HG03575 (cell line): ENCODE data around the gene NCAPD3.
"Not testable (repeated sequence)": the region's sequence is repeated elsewhere in the genome, so short reads cannot be mapped to it uniquely, and the experiment has no call there.

Source experiments
- ATAC-seq: cut with Tn5 transposase; IDR thresholded peaks from one replicate; pipeline ENCODE4 v1.9.1; 2021; ENCODE audit not compliant: unreplicated experiment, insufficient number of reproducible peaks, low FRiP score; ENCODE audit errors: extremely low read depth

The NCAPD3 gene, protein sequence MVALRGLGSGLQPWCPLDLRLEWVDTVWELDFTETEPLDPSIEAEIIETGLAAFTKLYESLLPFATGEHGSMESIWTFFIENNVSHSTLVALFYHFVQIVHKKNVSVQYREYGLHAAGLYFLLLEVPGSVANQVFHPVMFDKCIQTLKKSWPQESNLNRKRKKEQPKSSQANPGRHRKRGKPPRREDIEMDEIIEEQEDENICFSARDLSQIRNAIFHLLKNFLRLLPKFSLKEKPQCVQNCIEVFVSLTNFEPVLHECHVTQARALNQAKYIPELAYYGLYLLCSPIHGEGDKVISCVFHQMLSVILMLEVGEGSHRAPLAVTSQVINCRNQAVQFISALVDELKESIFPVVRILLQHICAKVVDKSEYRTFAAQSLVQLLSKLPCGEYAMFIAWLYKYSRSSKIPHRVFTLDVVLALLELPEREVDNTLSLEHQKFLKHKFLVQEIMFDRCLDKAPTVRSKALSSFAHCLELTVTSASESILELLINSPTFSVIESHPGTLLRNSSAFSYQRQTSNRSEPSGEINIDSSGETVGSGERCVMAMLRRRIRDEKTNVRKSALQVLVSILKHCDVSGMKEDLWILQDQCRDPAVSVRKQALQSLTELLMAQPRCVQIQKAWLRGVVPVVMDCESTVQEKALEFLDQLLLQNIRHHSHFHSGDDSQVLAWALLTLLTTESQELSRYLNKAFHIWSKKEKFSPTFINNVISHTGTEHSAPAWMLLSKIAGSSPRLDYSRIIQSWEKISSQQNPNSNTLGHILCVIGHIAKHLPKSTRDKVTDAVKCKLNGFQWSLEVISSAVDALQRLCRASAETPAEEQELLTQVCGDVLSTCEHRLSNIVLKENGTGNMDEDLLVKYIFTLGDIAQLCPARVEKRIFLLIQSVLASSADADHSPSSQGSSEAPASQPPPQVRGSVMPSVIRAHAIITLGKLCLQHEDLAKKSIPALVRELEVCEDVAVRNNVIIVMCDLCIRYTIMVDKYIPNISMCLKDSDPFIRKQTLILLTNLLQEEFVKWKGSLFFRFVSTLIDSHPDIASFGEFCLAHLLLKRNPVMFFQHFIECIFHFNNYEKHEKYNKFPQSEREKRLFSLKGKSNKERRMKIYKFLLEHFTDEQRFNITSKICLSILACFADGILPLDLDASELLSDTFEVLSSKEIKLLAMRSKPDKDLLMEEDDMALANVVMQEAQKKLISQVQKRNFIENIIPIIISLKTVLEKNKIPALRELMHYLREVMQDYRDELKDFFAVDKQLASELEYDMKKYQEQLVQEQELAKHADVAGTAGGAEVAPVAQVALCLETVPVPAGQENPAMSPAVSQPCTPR (N-terminal part only)

DNA sequence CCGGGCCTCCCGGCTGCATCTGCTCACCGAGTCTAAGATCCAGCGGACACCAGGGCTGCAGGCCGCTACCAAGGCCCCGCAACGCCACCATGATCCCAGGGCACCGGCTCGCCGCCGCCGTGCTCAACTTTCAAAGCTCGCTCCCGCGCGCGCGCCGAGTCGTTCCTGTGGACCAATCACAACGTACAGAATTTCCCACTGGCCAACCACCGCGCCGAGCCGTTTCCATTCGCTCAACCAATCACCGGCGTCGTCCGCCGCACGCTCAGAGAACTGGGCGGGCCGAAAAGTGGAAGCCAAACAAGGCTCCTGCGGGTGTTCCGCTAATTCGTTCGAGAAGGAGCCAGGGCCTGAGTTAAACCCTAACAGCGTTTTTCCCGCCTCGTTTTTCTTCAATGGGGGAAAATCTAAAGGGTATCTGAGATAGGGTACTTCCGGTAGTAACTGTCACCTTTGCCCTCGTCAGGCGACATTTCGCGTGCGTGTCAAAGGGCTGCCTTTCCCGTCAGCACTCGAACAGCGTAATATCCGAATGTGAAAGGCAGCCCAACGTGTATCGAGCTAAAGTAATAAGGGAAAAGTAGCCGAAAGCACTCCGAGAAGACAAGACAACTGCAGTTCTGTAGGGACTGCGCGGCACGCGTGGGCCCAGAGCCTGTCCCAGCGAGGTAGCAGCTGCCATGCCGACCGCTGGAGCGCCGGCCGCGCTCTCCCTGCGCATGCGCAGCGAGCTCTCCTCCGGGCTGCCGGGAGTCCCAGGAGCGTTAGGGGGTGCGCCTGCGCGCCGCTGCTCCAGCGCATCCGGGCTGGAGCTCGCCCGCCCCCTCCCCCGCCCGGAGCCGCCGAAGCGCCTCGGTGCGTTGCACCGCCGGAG lies at the start of gene NCAPD3, which contains the start of gene VPS26B:
NCAPD3 (minus strand) TSS at position 132 of the 874 bp plus-strand sequence; CDS start at position 91, 41 bp downstream.
VPS26B (plus strand) TSS at position 836 of the 874 bp plus-strand sequence. CDS start 452 bp downstream, outside the sequence.
- ATAC-seq, result peak; percentile 42

DNA sequence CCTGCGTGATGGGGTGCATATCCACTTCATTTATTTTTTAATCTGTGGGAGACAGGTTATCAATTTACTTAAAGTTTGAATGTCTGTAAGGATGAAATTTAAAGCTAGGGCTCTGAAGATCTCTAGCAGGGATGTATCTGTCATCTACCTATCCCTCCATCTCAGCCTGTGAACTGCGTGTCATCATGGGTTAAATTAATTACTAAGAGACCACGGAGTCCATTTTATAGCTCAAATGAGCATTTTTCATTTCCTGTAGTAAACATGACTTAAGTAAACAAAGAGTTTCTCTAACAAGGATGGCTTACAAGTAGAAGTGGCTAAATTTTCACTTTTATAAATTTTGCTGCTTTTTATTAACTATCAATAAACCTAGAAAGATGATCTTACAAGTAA lies 49.5 kb upstream of the NCAPD3 start:
- ATAC-seq, result no peak

DNA sequence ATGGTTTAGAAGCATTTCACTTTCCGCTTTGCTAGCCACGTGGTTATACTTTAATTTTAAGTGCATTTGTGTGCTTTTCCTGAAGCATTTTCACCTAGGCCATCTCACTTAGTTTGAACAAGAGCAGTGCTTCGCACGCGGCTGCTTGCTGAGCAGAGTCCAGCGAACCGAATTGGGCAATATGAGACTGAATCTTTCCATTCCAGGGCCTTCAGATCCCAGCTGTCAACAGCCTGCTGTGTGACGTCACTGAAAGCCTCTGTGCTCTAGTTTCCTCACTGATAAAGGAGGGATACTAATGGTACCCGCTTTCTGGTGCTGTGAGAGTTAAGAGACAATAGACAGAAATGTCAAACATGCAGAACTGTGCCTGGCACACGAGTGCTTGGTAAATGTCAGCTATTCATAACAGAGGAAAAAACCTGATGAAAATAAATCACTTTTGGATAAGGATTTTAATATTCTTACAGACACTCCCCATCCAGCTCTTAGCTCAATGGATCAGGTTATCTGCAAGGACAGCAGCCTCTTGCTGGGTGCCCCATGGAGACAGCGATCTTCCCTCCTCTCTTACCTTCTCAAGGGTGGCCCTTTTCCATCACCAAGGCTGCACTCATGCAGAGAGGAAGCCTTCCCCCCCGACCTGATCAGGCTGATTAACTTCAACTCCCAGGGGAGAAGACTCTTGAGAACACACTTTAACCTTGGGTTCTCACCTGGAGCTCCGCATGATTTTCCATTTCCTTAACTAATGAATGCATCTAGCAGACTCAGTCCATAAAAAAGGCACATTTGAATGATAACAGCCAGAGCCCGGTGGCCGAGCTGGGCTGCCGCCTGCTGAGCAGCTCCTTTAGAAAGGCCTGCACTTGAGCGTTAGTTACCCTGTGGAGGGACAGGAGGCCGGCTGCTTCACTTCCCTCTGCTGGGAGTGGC lies 48.9 kb upstream of the NCAPD3 start:
- ATAC-seq, result no peak

DNA sequence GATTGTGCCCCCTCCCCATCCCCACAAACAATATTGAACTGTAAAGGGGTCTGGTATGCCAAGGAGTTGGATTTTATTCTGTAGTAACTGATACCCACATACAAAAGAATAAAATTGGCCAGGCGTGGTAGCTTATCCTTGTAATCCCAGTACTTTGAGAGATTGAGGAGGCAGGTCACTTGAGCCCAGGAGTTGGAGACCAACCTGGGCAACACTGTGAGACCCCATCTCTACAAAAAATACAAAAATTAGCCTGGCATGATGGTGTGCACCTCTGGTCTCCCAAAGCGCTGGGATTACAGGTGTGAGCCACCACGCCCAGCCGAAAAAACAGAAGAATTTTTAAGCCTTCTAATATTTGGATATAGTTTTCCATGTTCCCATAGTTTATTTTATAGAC lies 48.2 kb upstream of the NCAPD3 start:
- ATAC-seq, result no peak

DNA sequence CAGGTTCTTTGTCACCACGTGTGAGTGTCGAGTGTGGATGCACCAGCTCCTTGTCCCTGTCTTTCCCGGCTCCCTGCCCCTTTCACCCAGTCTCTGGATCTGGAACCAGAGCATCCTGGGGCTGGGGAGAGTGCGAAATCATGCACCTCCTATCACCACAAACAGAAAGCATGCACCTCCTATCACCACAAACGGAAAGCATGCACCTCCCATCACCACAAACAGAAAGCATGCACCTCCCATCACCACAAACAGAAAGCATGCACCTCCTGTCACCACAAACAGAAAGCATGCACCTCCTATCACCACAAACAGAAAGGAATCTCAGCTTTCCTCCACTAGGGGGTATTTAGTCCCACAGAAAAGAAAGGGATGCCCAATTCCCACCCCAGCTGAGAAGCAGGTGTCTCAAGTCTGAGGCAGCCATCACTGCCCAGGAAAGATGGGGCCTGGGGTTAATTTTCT lies 46.5 kb upstream of the NCAPD3 start:
- ATAC-seq, result no peak

DNA sequence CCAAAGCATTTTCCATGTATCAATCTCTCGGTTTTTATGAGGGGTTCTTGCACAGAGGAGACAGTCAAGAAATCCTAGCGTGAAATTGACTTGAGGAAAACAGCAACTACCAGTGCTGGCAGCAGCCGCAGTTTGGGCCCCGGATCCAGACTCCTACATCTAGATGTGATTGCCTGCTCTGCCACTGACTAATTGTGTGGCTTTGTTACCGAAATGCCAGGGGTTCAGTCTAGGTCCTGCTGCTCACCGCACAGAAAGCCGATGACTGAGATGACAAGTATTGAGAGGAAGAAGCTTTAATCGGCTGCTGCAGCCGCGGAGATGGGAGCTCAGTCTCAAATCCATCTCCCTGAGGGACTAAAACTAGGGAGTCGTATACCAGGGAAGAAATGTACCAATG lies 44.2 kb upstream of the NCAPD3 start:
- no peak for ATAC-seq

DNA sequence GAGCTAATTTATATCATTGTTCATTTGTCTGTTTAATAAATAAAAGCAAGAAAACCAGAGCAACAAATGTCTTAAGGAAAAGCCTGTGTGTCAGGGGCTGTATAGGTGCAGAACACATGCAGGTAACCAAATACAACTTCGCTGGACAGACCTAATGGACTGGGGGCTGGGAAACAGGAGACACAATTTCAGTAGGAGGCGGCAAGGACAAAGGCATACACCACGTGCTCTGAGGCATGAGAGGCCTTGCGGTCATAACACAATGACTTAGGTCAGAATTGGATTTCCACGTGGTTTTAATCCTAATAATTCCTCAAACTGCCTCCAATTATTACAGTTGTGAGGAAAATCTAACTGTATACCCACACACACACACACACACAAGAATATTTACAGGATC lies 43.7 kb upstream of the NCAPD3 start:
- no peak for ATAC-seq

DNA sequence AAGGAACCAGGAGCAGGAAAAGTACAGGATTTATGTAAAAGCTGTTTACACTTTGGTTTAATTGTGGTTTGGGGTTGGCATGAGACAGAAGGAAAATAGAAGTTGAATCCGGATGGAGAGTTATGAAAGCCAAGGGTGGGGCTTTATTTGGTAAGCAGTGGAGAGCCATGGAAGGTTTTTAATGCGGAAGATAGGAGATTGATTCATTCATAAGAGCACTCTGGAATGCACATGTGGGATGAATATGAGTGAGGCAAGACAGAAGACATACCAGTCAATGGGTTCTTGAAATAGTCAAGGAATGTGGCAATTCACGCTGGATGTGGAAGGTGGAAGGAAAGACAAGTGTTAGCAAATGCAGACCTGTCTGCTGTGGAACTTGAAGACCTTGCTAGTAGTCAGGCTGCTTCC lies 43.1 kb upstream of the NCAPD3 start:
- ATAC-seq, result no peak

DNA sequence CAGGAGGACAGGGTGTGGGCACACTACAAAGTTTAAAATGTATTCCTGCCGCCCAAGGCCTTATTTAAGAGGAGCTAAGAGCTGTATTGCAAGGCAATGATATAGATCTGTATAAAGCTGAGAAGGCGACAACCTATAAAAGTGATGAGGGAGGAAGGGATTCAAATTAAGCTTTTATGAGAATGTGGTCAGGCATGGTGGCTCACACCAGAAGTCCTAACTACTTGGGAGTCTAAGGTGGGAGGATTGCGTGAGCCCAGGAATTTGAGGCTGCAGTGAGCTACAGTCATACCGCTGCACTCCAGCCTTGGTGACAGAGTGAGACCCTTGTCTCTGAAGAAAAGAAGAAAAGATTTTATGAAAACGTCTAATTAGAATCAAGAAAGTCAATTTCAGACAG lies 42.7 kb upstream of the NCAPD3 start:
- no peak for ATAC-seq

DNA sequence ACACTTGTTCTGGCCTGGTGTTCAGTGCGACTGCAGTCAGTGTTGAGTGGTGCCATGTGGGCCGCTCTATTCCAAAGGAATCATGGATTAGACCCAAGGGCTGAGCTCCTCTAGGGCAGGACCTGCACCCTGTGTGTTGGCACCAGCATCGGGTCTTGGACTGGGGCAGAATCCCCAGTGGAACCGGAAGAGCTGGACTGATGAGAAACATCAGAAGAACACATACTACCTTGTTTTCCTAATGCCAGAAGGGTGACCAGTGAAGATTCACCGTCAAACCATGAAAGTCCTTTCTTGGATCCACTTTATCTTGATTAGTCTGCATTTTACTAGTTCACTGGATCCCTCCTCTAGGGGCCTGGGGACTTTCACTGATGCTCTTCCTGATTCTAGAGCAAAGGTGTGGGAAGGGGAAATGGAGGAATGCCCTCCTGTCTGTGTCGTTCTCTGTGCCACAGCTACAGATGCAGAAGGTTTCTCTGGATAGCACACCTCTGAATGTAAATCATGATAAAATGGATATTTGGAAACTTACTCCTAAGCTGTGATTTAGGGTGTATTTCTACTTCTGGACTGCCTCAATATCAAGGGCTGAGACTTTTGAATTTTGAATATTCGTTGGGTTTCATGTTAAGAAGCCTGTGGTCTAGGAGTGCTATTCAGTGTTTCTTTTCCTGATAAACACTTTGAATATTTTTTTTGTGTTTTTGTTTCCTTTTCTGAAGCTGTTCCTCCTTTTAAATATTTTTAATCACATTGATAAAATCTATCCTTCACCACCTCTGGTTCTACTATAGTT lies 41.4 kb upstream of the NCAPD3 start:
- no peak for ATAC-seq

DNA sequence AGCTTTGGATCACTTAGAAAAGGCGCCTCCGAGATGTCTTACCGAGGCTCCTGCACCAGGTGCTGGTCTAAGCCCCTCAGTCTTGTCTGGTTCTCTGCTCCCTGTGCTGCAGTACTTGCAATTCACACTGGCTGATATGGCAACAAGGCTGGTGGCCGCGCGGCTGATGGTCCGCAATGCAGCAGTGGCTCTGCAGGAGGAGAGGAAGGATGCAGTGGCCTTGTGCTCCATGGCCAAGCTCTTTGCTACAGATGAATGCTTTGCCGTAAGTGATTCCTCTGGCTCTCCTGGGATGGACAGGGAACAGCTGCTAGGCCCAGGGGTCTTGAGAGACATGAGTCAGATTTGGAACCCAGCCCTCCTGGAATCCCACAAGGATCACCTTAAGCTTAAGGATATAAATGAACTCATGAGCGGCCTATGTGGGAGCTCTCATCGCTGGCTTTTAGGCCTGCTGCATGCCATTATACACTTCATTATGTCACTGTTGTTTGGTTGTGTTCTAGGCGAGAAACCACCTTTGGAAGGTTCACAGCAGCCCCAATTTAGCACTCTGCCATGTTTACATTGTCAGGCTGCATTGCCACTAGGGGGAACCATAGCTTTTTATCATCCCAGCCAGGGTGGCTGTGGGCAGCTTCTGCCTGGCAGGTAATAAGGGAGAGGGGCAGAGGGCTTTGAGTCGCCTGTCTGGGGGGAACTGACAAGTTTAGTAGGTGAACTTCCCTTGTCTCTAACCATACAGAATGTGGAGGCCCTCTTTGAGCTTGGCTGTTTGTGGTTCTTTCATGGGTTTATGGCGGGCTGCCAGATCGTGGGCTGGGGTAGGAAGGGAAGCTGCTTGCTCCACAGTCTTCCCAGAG lies 38.1 kb upstream of the NCAPD3 start:
- no peak for ATAC-seq

DNA sequence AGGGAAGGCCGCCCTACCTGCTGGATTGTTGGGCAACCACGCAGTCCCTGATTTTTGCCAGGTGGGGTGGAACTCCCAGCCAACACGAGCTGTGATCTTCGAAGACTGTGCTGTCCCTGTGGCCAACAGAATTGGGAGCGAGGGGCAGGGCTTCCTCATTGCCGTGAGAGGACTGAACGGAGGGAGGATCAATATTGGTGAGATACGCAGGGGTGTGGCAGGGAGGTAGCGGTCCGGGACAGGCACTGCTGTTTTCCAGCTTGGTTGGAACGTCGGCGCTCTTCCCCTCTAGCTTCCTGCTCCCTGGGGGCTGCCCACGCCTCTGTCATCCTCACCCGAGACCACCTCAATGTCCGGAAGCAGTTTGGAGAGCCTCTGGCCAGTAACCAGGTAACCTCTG lies 37.2 kb upstream of the NCAPD3 start:
- ATAC-seq, result no peak

DNA sequence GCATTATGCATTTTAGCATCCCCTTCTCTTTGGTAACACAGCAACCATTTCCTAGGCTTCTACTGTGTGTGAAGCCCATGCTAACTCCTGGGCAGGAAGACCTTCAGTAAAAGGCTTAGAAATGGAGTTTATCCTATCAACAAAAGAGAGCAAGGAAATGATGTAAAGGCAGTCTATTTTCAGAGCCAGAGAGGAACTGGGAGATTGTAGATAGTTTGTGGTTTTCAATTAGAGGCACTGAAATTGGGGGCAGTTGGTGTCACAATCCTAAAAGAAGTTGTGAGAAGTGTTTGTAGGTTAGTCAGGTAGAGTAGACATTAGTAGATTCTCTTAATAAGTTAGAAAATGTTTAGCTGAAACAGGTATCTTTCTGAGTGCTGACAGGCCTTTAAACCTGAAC lies 36.7 kb upstream of the NCAPD3 start:
- ATAC-seq, result no peak

DNA sequence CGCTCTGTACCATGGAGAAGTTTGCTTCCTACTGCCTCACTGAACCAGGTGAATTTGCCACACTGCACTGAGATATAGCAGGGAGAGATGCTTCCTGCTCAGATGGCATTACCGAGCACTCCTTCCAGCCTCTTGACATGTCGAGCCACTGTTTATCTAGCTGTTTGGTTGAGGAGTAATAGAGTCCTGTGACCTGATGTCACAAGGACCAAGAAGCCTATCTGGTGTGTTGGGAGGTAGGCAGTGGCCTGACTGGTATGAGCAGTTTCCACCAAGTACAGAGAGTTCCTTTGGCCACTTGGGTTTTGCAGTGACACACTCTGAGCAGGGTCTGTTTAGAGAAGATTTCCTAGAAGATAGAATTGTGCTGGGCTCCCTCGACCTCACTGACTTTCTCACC lies 34.8 kb upstream of the NCAPD3 start:
- no peak for ATAC-seq

DNA sequence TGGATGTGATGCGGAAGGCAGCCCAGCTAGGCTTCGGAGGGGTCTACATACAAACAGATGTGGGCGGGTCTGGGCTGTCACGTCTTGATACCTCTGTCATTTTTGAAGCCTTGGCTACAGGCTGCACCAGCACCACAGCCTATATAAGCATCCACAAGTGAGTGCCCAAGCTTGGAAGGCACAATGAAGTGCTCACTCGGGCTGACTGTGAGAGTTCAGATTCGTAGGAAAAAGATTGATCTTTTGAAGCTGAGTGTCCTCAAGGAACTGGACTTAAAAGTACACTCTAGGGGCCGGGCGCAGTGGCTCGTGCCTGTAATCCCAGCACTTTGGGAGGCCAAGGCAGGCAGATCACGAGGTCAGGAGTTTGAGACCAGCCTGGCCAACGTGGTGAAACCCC lies 33.3 kb upstream of the NCAPD3 start:
- no peak for ATAC-seq

DNA sequence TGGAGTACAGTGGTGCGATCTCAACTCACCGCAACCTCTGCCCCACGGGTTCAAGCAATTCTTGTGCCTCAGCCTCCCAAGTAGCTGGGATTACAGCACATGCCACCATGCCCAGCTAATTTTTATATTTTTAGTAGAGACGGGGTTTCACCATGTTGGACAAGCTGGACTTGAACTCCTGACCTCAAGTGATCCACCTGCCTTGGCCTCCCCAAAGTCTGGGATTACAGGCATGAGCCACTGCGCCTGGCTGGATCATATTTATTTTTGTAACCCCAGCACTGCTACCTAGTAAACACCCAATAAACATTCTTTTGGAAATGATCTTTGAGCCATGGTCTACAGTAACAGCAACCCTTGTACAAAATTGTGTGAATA lies 31.4 kb upstream of the NCAPD3 start:
- ATAC-seq, result not testable (repeated sequence)
